ENCODE results near the gene ACSF2.
"Not testable (repeated sequence)": the region's sequence is repeated elsewhere in the genome, so short reads cannot be mapped to it uniquely, and the experiment has no call there.

The ACSF2 gene

DNA sequence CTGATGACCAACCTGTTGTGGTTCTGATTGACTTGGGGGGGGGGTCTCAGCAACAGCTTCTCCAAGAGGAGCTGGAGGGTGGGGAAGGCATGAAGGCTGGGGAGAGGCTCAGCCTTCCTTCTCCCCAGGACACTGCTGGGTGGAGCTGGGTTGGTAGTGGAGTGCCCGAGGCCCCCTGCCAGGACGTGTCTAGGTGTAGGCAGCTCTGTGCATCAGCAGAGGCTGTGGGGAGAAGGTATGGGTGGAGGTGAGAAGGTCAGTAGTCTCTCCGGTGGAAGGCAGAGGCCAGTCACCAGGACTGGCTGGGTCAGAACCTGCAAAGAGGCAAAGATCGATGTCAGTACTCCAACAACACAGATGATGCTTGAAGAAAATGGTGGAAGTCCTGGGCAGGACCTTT, 38.7 kb downstream of the ACSF2 start:
- no peak for DNase-seq (ENCODE audit: low read depth)

GRCh38 chr17:50465171-50465570, 39.2 kb downstream of the ACSF2 start:
- DNase-seq (ENCODE audit: low read depth): no peak

DNA sequence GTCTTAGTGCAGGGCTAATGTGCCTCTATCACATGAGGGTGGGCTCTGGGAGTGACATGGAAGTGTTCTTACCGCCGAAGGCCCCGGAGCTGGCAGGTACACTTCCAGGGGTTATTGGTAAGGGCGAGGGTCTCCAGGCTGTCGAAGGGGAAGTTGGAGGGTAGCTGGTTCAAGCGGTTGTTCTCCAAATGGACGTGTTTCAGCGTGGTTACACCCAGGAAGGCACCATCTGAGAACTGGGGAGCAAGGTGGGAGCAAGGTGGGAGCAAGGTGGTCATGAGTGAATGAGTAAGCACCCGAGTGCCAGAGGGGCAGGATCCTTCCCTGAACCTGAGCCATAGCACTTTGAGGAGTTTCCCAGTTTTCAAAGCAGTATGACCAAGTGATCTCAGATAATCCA, 39.6 kb downstream of the ACSF2 start:
- DNase-seq (ENCODE audit: low read depth): no peak

DNA sequence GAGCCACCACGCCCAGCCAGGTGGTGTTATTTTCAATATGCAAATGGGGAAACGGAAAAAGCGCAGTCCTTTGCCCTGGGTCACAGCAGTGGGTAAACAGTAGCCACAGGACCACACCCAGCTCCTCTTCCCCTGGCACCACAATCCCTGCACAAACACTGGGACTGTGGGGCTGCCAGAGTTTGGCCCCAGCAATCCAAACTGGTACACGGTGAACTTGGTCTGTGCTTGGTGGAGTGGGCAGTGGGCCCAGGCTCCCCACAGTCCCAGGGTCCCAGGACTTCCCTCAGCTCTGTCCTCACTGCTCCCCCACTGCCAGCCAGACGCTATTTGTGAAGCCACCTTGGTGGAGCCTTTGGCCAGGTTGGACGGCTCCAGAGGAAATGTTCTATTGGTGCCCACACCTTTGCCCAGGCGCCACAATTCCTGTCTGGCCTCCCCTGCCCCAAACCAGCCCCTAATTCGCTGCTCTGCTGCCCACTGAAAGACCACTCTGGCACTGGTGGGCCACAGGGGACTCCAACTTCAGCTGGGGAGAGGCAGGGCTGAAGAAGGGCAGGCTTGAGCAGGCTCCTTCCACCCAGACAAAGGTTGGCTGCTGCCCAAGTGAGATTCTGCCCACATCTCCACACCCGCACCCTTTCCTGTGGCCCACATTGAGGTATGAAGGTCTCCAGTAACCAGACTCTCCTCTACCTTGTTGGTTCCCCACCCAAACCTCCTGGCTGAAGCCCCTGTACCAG, 40.5 kb downstream of the ACSF2 start:
- DNase-seq (ENCODE audit: low read depth): no peak

GRCh38 chr17:50467114-50467854, 41.3 kb downstream of the ACSF2 start:
- DNase-seq (ENCODE audit: low read depth): no peak

DNA sequence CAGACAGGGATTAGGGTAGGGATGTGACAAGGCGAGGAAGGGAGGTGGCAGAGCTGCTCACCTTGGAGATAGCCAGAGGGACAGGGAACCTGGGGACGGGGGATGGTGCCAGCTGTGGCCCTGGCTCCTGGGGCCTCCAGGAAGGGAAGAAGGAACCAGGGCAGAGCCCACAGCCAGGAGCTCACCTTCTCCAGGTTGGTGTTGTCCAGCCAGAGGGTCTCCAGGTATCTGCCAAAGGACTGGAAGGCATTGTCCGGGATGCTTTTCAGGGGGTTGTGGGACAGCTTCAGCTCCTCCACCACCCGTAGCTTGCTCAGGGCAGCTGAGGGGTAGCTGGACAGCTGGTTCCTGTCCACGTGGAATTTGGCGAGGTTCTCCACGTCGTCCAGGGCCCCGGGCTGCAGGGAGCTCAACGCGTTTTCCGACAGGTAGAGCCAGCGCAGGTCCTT, 41.9 kb downstream of the ACSF2 start:
- DNase-seq (ENCODE audit: low read depth): no peak

DNA sequence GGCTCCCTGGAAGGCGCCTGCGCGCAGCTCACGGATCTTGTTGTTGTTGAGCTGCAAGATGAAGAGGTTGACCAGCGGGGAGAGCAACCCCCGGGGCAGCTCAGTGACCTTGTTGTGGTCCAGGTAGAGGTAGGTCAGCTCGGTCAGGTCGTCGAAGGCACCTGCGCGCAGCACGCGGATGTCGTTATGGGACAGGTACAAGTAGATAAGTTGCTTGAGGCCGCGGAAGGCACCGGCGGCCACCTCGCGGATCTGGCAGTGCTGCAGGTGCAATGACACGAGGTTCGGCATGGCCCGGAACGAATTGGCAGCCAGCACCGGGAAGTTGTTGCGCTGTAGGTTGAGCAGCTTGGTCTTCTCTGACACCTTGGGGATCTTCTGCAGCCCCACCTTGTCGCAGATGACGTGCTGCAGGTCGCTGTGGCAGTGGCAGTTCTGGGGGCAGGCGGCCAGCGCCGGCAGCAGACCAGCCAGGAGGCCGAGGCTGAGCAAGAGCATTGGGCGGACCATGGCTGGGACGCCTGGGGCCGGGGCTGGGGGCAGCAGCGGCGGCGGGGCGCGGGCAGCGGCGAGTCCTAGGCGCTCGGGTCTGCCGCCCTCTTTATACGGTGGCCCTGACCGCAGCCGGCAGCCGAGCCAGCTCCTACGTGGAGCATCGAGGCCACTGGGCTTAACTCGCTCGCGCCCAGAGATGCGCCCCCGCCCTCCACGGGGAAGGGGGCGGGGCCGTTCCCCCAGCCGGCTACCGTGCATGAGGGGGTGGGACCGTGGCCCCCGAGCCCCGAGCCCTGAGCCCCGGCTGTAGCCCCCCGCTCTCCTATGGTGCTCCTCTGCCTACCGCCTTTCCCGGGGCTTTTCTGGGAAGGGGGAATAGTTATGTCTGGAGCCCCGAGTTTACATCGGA, 42.5 kb downstream of the ACSF2 start, which contains the start of gene CHAD:
TSS of gene CHAD (minus strand) at position 577 of the 904 bp plus-strand sequence. CDS start at position 510, 67 bp downstream.
- no peak for DNase-seq (ENCODE audit: low read depth)

GRCh38 chr17:50469208-50469605, 43.2 kb downstream of the ACSF2 start:
- no peak for DNase-seq (ENCODE audit: low read depth)

DNA sequence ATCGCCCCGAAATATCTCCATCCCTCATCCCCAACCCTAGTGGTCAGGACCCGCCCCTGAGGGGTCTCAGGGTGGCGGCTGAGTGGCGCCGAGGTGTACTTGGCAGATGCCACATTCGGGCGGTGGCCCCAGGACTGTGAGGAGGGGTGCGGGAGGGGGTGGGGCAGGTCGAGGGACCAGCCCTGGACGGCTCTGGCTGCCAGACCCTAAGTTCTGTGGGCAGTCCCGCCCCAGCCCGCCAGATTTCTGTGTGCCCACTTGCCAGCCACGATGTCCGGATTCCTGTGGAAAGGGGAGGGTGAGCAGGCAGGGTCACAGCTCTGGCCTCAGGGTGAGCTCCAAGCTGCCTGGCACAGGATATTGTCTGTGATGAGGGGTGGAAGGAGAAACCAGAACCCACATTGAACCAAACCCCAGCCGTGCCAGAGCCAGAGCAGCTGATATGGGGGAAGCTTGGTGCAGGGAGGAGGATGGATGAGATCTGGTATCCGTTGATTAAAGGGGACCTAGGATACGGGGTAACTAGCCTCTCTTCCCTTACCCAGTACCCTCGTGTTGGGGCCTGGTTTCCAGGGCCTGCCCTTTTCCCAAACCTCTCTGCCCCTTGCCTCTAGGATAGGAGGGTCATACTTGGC, 43.8 kb downstream of the ACSF2 start:
- DNase-seq (ENCODE audit: low read depth): no peak

GRCh38 chr17:50470426-50470825, 44.4 kb downstream of the ACSF2 start:
- DNase-seq (ENCODE audit: low read depth): no peak

- DNase-seq (ENCODE audit: low read depth): no peak
These were observed 45.2 kb downstream of the ACSF2 start for GRCh38 chr17:50471009-50471905.

GRCh38 chr17:50472286-50472685, 46.3 kb downstream of the ACSF2 start:
- DNase-seq (ENCODE audit: low read depth): no peak

DNA sequence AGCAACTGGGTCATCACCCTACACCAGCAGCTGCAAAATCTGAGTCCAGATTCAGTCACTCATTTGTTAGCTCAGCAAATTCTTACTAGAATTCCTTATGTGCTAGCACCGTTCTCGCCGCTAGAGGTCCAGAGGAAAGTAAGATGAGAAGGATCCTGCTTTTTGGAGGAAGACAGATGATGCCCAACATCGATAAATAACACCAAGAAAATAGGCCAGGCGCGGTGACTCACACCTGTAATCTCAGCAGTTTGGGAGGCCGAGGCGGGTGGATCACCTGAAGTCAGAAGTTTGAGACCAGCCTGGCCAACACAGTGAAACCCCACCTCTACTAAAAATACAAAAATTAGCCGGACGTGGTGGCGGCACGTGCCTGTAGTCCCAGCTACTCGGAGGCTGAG, 46.7 kb downstream of the ACSF2 start:
- not testable (repeated sequence) for DNase-seq (ENCODE audit: low read depth)

- DNase-seq (ENCODE audit: low read depth): no peak
These were observed 47.9 kb downstream of the ACSF2 start for GRCh38 chr17:50473901-50474300.

DNA sequence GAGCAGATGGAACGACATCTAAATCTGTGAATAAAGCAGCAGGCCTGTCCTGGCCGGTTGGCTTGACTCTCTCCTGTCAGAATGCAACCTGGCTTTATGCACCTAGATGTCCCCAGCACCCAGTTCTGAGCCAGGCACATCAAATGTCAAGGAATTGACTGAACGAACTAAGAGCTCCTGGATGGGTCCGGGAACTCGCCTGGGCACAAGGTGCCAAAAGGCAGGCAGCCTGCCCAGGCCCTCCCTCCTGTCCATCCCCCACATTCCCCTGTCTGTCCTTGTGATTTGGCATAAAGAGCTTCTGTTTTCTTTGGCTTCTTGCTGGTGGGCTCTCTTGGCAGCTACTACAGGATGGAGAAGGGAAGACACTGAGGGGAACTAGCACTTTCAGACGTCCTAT, 48.5 kb downstream of the ACSF2 start:
- no peak for DNase-seq (ENCODE audit: low read depth)

- DNase-seq (ENCODE audit: low read depth): no peak
These were observed 49.3 kb downstream of the ACSF2 start for GRCh38 chr17:50475362-50475761.

GRCh38 chr17:50475775-50476544, 49.9 kb downstream of the ACSF2 start:
- DNase-seq (ENCODE audit: low read depth): not testable (repeated sequence)

- DNase-seq (ENCODE audit: low read depth): no peak
These were observed 50.7 kb downstream of the ACSF2 start for GRCh38 chr17:50476545-50477315.

DNA sequence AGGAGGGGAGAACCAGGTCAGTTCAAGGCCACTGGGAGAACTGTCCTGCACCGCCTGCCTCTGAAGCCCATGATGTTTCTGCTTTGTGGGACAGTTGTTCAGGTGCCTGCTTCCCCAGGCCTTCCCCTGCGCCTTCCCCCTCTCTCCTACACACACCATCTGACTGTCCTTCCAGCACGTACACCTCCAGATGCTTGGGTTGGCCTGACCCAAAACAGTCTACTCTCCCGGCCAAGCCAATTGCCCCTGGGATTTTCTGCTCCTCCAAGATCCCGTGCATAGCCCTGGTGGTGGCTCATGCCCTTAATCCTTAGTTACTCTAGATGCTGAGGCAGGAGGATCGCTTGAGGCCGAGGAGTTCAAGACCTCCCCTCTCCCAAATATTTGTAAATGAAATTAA, 52.0 kb downstream of the ACSF2 start:
- DNase-seq (ENCODE audit: low read depth): no peak

All from activated T-cell treated with anti-CD3 and anti-CD28 coated beads for 1 hour (primary cell).